HepG2 (cell line): ENCODE results near the gene FAM3C. TPM values are rescaled to one million over a fixed set of nuclear protein-coding genes. Genes with fewer than 3 reads are reported as not detected.

Experiments
- ATAC-seq: fragments of 200-7000 bp; cut with Tn5 transposase; 3 replicates; pipeline ENCODE4 v1.9.1; 2020; ENCODE audit warnings: mild to moderate bottlenecking, moderate library complexity
- BruUV-seq: library from RNA; stranded (reverse); fragments of 400-500 nt; replicated peaks from 2 replicates; lab custom pipeline; 2021; lab: Mats Ljungman, UMichigan
- CTCF ChIA-PET: fragments of 300-600 bp; formaldehyde crosslinking; extraction: SDS; loops from one replicate; lab custom pipeline; 2021; ENCODE audit warnings: low total read pairs, inconsistent platforms, low intra/inter-chr PET ratio; lab: Yijun Ruan, JAX
- POLR2A ChIA-PET: fragments of 350-600 bp; sonication (Branson Sonifier 250); formaldehyde crosslinking; loops from one replicate; lab custom pipeline; 2020; ENCODE audit warnings: antibody characterized with exemption, inconsistent platforms; lab: Yijun Ruan, JAX
- DNase-seq: peaks from one replicate; pipeline ENCODE4 v3.0.0-alpha.2; 2015; ENCODE audit warnings: low spot score
- FAIRE-seq: peaks from 3 replicates; lab custom pipeline; 2011; peaks lifted over from hg19 to GRCh38; lab: Jason Lieb, UNC
- H2AFZ ChIP-seq: one replicate; pipeline ENCODE4 v1.6.1; 2011; ENCODE audit warnings: low read length, inconsistent platforms
- H3K27ac ChIP-seq: fragments of 300-600 bp; 3 replicates; pipeline ENCODE4 v1.8.0; 2011; ENCODE audit warnings: mixed run types, mild to moderate bottlenecking, mixed read lengths, low read length, inconsistent platforms; ENCODE audit not compliant: insufficient read depth; ENCODE audit errors: extremely low read length
- H3K27me3 ChIP-seq, 2 experiments: fragments of 200-600 bp in 1 of 2; 2 replicates in 1 of 2; 3 replicates in 1 of 2; pipeline versions ENCODE4 v1.6.0 to v1.8.0; 2011; ENCODE audit warnings: low read length in 2 of 2, mild to moderate bottlenecking in 2 of 2, moderate library complexity in 2 of 2, inconsistent platforms in 1 of 2; ENCODE audit not compliant: insufficient read depth in 2 of 2, control insufficient read depth in 1 of 2
- H3K36me3 ChIP-seq, 2 experiments: fragments of 200-600 bp in 1 of 2; replicated peaks in 1 of 2; 2 replicates in 1 of 2; 3 replicates in 1 of 2; pipeline versions ENCODE4 v1.5.1 to v1.8.0; 2011; ENCODE audit warnings: low read length in 2 of 2, inconsistent platforms in 1 of 2; ENCODE audit not compliant: insufficient read depth in 2 of 2, control insufficient read depth in 1 of 2
- H3K4me1 ChIP-seq: 2 replicates; pipeline ENCODE4 v1.5.1; 2012; ENCODE audit warnings: low read length, inconsistent platforms; ENCODE audit not compliant: insufficient read depth
- H3K4me2 ChIP-seq: 2 replicates; pipeline ENCODE4 v1.6.0; 2011; ENCODE audit warnings: low read depth, low read length, inconsistent platforms
- H3K4me3 ChIP-seq, 3 experiments: fragments of 200-600 bp in 1 of 3; sonication (generic), shearing (Covaris generic) in 1 of 3; replicated peaks in 1 of 3; 2 replicates each; pipeline ENCODE4 v1.5.1; 2011 to 2016; ENCODE audit warnings: low read length in 3 of 3, inconsistent platforms in 2 of 3, low read depth in 2 of 3, mild to moderate bottlenecking in 2 of 3, control low read depth in 1 of 3, mixed read lengths in 1 of 3; ENCODE audit not compliant: insufficient read depth in 1 of 3
- H3K79me2 ChIP-seq: one replicate; pipeline ENCODE4 v1.6.1; 2011; ENCODE audit warnings: low read length, inconsistent platforms; ENCODE audit not compliant: insufficient read depth
- H3K9ac ChIP-seq: 2 replicates; pipeline ENCODE4 v1.6.0; 2011; ENCODE audit warnings: mild to moderate bottlenecking, low read depth, low read length, inconsistent platforms; ENCODE audit not compliant: insufficient read depth
- H3K9me3 ChIP-seq: 2 replicates; pipeline ENCODE4 v1.5.1; 2012; ENCODE audit warnings: mild to moderate bottlenecking, low read length
- H4K20me1 ChIP-seq: 2 replicates; pipeline ENCODE4 v1.6.0; 2011; ENCODE audit warnings: inconsistent platforms, mild to moderate bottlenecking, low read length, moderate library complexity; ENCODE audit not compliant: insufficient read depth
- CBX5 ChIP-seq: sonication (generic); formaldehyde crosslinking; IDR thresholded peaks from 2 replicates; pipeline ENCODE4 v1.4.0; 2020; ENCODE audit warnings: missing genetic modification reagents, borderline replicate concordance
- ETV6 ChIP-seq: sonication (generic); formaldehyde crosslinking; conservative IDR thresholded peaks from 2 replicates; pipeline ENCODE4 v1.4.0; 2020; ENCODE audit warnings: missing genetic modification reagents
- HIVEP1 ChIP-seq: sonication (generic); formaldehyde crosslinking; IDR thresholded peaks from 2 replicates; pipeline ENCODE4 v1.4.0; 2020; ENCODE audit warnings: mild to moderate bottlenecking, missing genetic modification reagents
- MEIS1 ChIP-seq: sonication (generic); formaldehyde crosslinking; IDR thresholded peaks from 2 replicates; pipeline ENCODE4 v1.9.0; 2021; ENCODE audit warnings: mild to moderate bottlenecking, missing genetic modification reagents, moderate library complexity, borderline replicate concordance
- MYC ChIP-seq: sonication (generic); formaldehyde crosslinking; IDR thresholded peaks from 2 replicates; pipeline ENCODE4 v1.9.0; 2021; ENCODE audit warnings: missing genetic modification reagents, borderline replicate concordance
- SOX13 ChIP-seq, 3 experiments: fragments of 450-650 bp in 1 of 3; sonication (generic) in 1 of 3; formaldehyde crosslinking in 1 of 3; IDR thresholded peaks in 2 of 3; conservative IDR thresholded peaks in 1 of 3; 2 replicates each; pipeline versions ENCODE4 v1.5.0 to v1.6.1; 2016 to 2020; ENCODE audit warnings: antibody characterized with exemption in 1 of 3, mild to moderate bottlenecking in 1 of 3, missing compliant biosample characterization in 1 of 3, missing genetic modification reagents in 1 of 3, moderate library complexity in 1 of 3
- THYN1 ChIP-seq: sonication (generic); formaldehyde crosslinking; IDR thresholded peaks from 2 replicates; pipeline ENCODE4 v1.8.1; 2023; ENCODE audit warnings: low read depth, mild to moderate bottlenecking, moderate library complexity, missing genetic modification reagents, borderline replicate concordance
- XBP1 ChIP-seq: sonication (generic); formaldehyde crosslinking; IDR thresholded peaks from 2 replicates; pipeline ENCODE4 v1.5.0; 2020; ENCODE audit warnings: missing genetic modification reagents
- ZNF136 ChIP-seq: sonication (generic); formaldehyde crosslinking; IDR thresholded peaks from 2 replicates; pipeline ENCODE4 v1.8.1; 2022; ENCODE audit warnings: low read depth, mild to moderate bottlenecking, moderate library complexity, missing genetic modification reagents
- ZNF224 ChIP-seq: sonication (generic); formaldehyde crosslinking; IDR thresholded peaks from 2 replicates; pipeline ENCODE4 v1.5.0; 2020; ENCODE audit warnings: mild to moderate bottlenecking, missing genetic modification reagents
- ZNF30 ChIP-seq: sonication (generic); formaldehyde crosslinking; IDR thresholded peaks from 2 replicates; pipeline ENCODE4 v1.5.0; 2020; ENCODE audit warnings: mild to moderate bottlenecking, missing genetic modification reagents
- ZNF331 ChIP-seq: sonication (generic); formaldehyde crosslinking; IDR thresholded peaks from 2 replicates; pipeline ENCODE4 v1.4.0; 2020; ENCODE audit warnings: missing genetic modification reagents
- WGBS: methylation state at CpG from one replicate; pipeline ENCODE4 v1.1.6; 2017; ENCODE audit warnings: low lambda C conversion rate; 5-methylcytosine and 5-hydroxymethylcytosine counted together
- in situ Hi-C: cut with HindIII; loops from 2 replicates; pipeline ENCODE4 v1.10.0; 2017; ENCODE audit warnings: low pct_unique_long_range_greater_than_20kb; ENCODE audit not compliant: extremely low pct_ligation_motif_present
- intact Hi-C: fragments of 100-400 bp; cut with micrococcal nuclease; formaldehyde crosslinking; loops from one replicate; pipeline ENCODE4 v1.10.0; 2022; ENCODE audit not compliant: unreplicated experiment
- polyA plus RNA-seq, 8 experiments: library from polyadenylated mRNA; depleted of rRNA in 3 of 8; stranded (reverse) in 7 of 8; unstranded in 1 of 8; fragments of >200 nt; fragmentation: Illumina TruSeq in 4 of 8; extraction: Trizol in 4 of 8; gene quantifications; 2 replicates each; pipeline versions ENCODE4 v1.2.1 to v1.2.3, GENCODE V29; 2011 to 2016; ENCODE audit warnings: low read depth in 4 of 8, missing spikeins in 1 of 8, mixed read lengths in 1 of 8; ENCODE audit not compliant: insufficient read depth in 1 of 8
- total RNA-seq, 5 experiments: library from RNA; depleted of rRNA; stranded (reverse); fragments of >200 nt; fragmentation: Illumina TruSeq; extraction: Trizol; gene quantifications; 2 replicates each; pipeline ENCODE4 v1.2.3, GENCODE V29; 2016; ENCODE audit warnings: low read depth in 1 of 5
- TF ChIP-seq, protein P1 (sequence below): sonication (generic); formaldehyde crosslinking; IDR thresholded peaks from 2 replicates; pipeline ENCODE4 v1.4.0; 2020; ENCODE audit warnings: mild to moderate bottlenecking, missing genetic modification reagents
- TF ChIP-seq, protein P2 (sequence below): sonication (generic); formaldehyde crosslinking; conservative IDR thresholded peaks from 2 replicates; pipeline ENCODE4 v1.5.0; 2020; ENCODE audit warnings: missing genetic modification reagents
- TF ChIP-seq, protein P3 (sequence below): sonication (generic); IDR thresholded peaks from 2 replicates; pipeline ENCODE4 v1.6.1; 2016; ENCODE audit warnings: low read depth, borderline replicate concordance

FAM3C gene
- total and polyA plus RNA-seq, 2 of the 13 experiments (the other 11 are each of a cell fraction or from before 2014, with no cell fraction given): 14.6 to 16.0 TPM

DNA sequence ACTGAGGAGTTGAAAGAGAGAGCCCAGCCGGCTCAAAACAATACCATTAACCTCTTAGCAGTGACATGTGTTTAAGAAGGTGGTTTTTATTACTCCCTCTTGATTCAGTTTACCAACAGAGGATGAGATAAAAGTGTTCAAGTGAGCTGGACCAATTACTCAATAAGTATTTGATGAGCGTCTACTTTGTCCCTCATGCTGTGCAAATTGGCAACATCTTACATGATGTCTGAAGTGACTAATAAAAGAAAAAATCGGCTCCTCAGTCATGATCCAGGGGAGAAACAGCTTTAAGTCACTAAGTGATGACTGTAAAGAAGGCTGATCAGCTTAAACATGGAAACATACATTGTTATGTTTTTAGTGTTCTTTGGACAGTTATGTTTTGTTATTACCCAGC is 59.5 kb downstream of the FAM3C start:
- FAIRE-seq: no peak
- in situ Hi-C loops (no loop called here), intact Hi-C loops (no loop called here)
- H3K9me3 ChIP-seq: no peaks in the 10 kb centered on the region
- ChIA-PET POLR2A (no interaction called here), CTCF (no interaction called here)
- DNase-seq: no peak
- H3K79me2 ChIP-seq: no peaks in the 10 kb centered on the region
- no peak overlapping the region for H2AFZ ChIP-seq
- no peak overlapping the region for H3K9ac ChIP-seq
- TF ChIP-seq HIVEP1 (no peak), CBX5 (no peak), ZNF224 (CRISPR knock-in tag) (no peak), ZNF331 (CRISPR knock-in tag) (no peak), MYC (CRISPR knock-in tag) (no peak), ZNF136 (CRISPR knock-in tag) (no peak), THYN1 (CRISPR knock-in tag) (no peak), ETV6 (no peak), XBP1 (CRISPR knock-in tag) (no peak), SOX13 (IDR thresholded peaks at IDR 0.05) (no peak), SOX13 (CRISPR knock-in tag; conservative IDR thresholded peaks at IDR 0.05 in 1 of 2, IDR thresholded peaks at IDR 0.05 in 1 of 2) (no peak), ZNF30 (CRISPR knock-in tag) (no peak), MEIS1 (CRISPR knock-in tag) (no peak)
- TF ChIP-seq, protein P1, sequence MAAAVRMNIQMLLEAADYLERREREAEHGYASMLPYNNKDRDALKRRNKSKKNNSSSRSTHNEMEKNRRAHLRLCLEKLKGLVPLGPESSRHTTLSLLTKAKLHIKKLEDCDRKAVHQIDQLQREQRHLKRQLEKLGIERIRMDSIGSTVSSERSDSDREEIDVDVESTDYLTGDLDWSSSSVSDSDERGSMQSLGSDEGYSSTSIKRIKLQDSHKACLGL (CRISPR knock-in tag): no peak
- TF ChIP-seq, protein P2, sequence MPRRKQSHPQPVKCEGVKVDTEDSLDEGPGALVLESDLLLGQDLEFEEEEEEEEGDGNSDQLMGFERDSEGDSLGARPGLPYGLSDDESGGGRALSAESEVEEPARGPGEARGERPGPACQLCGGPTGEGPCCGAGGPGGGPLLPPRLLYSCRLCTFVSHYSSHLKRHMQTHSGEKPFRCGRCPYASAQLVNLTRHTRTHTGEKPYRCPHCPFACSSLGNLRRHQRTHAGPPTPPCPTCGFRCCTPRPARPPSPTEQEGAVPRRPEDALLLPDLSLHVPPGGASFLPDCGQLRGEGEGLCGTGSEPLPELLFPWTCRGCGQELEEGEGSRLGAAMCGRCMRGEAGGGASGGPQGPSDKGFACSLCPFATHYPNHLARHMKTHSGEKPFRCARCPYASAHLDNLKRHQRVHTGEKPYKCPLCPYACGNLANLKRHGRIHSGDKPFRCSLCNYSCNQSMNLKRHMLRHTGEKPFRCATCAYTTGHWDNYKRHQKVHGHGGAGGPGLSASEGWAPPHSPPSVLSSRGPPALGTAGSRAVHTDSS (CRISPR knock-in tag): no peak
- TF ChIP-seq, protein P3, sequence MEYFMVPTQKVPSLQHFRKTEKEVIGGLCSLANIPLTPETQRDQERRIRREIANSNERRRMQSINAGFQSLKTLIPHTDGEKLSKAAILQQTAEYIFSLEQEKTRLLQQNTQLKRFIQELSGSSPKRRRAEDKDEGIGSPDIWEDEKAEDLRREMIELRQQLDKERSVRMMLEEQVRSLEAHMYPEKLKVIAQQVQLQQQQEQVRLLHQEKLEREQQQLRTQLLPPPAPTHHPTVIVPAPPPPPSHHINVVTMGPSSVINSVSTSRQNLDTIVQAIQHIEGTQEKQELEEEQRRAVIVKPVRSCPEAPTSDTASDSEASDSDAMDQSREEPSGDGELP: no peak
- 1% methylated on average over 3 of the region's 3 CpGs for WGBS
- H3K36me3 ChIP-seq: no peaks in the 10 kb centered on the region
- no peak overlapping the region for H3K27ac ChIP-seq
- BruUV-seq: no TSS peak
- H3K4me3 ChIP-seq: no peak overlapping the region
- no peaks in the 10 kb centered on the region for H3K4me1 ChIP-seq
- ATAC-seq: no peak
- peaks cover 0 to 22% of the 10 kb centered on the region in 2 experiments; a peak in 1 of 5 replicates for H3K27me3 ChIP-seq
- H4K20me1 ChIP-seq: no peaks in the 10 kb centered on the region
- H3K4me2 ChIP-seq: no peak overlapping the region
